ENCODE measurements around the gene PDE2A. TPM values are rescaled to one million over a fixed set of nuclear protein-coding genes. Genes with fewer than 3 reads are reported as not detected.

The PDE2A gene
- 19.6 TPM for total RNA-seq
- long read RNA-seq, full-length matches to known transcripts: 22 of 42 reads
- long read RNA-seq, partial matches to known transcripts: 9 of 42 reads
- long read RNA-seq, other reads (novel, unspliced or antisense): 11 of 42 reads

GRCh38 chr11:72673943-72674828 is at the start of gene PDE2A:
TSS of gene PDE2A (minus strand) at chr11:72674422. CDS start at chr11:72674207, 215 bp downstream.
- H3K27ac ChIP-seq (replicated peaks): no peak within 1 kb of the TSS
- DNase-seq: no peak
- peaks cover 73% of the 10 kb centered on the region for H3K27me3 ChIP-seq (ENCODE audit: low read depth)
- intact Hi-C loops (cut with micrococcal nuclease): no loop called here
- H3K4me1 ChIP-seq: peaks cover 16% of the 10 kb centered on the region
- no peak for TF ChIP-seq CTCF (IDR thresholded peaks at IDR 0.05; ENCODE audit: borderline replicate concordance)
- H3K9me3 ChIP-seq (replicated peaks): no peaks in the 10 kb centered on the region
- no peak within 1 kb of the TSS for H3K4me3 ChIP-seq
- H3K36me3 ChIP-seq: no peaks in the 10 kb centered on the region

- no peak overlapping the region for H3K4me3 ChIP-seq
- TF ChIP-seq CTCF (IDR thresholded peaks at IDR 0.05; ENCODE audit: borderline replicate concordance): no peak
- intact Hi-C loops (cut with micrococcal nuclease): loop anchor here (10.0 kb wide), 1 partner anchor 461 kb away; no protein-coding TSS in a partner anchor
- peak overlapping the region; percentile 93 for H3K27ac ChIP-seq (replicated peaks)
- peaks cover 61% of the 10 kb centered on the region for H3K4me1 ChIP-seq
- no peaks in the 10 kb centered on the region for H3K27me3 ChIP-seq (ENCODE audit: low read depth)
- no peak for DNase-seq
- H3K9me3 ChIP-seq (replicated peaks): no peaks in the 10 kb centered on the region
- no peaks in the 10 kb centered on the region for H3K36me3 ChIP-seq
Measured at GRCh38 chr11:72723508-72723907, 49.3 kb upstream of the PDE2A start.

GRCh38 chr11:72722050-72722748 is 48.0 kb upstream of the PDE2A start:
- no peak for TF ChIP-seq CTCF (IDR thresholded peaks at IDR 0.05; ENCODE audit: borderline replicate concordance)
- intact Hi-C loops (cut with micrococcal nuclease): loop anchor here (10.0 kb wide), 1 partner anchor 463 kb away; no protein-coding TSS in a partner anchor
- peaks cover 71% of the 10 kb centered on the region for H3K4me1 ChIP-seq

GRCh38 chr11:72721689-72722049 is 47.4 kb upstream of the PDE2A start:
- Histone ChIP-seq H3K27me3 (ENCODE audit: low read depth) (no peaks in the 10 kb centered on the region), H3K27ac (replicated peaks) (peak overlapping the region; percentile 93), H3K4me3 (peak overlapping the region; percentile 73), H3K36me3 (no peaks in the 10 kb centered on the region), H3K9me3 (replicated peaks) (no peaks in the 10 kb centered on the region), H3K4me1 (peaks cover 76% of the 10 kb centered on the region)
- TF ChIP-seq CTCF (IDR thresholded peaks at IDR 0.05; ENCODE audit: borderline replicate concordance): no peak
- intact Hi-C loops (cut with micrococcal nuclease): loop anchor here (10.0 kb wide), 1 partner anchor 463 kb away; no protein-coding TSS in a partner anchor
- peak; percentile 42 for DNase-seq

More at GRCh38 chr11:72722050-72722748, 48.0 kb upstream of the PDE2A start:
- H3K36me3 ChIP-seq: no peaks in the 10 kb centered on the region
- H3K27ac ChIP-seq (replicated peaks): peak overlapping the region; percentile 93
- peak; percentile 88 for DNase-seq
- no peaks in the 10 kb centered on the region for H3K27me3 ChIP-seq (ENCODE audit: low read depth)
- peak overlapping the region; percentile 73 for H3K4me3 ChIP-seq
- no peaks in the 10 kb centered on the region for H3K9me3 ChIP-seq (replicated peaks)

DNA sequence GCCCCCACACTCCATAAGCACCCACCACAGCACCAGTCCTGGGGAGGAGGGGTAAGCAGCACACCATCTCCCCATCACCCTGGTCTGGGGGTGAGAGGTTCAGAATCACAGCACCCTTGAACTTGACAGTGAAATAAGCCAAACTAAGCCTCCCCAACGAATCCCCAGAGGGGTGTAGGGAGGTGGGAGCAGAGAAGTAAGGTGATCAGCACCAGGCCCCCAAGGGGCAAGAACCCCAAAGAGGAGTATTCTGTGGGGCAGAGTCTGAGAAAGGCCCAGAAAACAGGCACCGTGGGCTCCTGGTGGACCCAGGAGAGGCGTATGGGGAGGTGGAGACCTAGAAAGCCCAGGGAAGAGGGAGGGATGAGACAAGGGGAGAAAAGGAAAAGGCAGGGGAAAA is 47.1 kb upstream of the PDE2A start:
- Histone ChIP-seq H3K4me1 (peaks cover 80% of the 10 kb centered on the region), H3K36me3 (no peaks in the 10 kb centered on the region), H3K9me3 (replicated peaks) (no peaks in the 10 kb centered on the region), H3K27me3 (ENCODE audit: low read depth) (no peaks in the 10 kb centered on the region), H3K27ac (replicated peaks) (peak overlapping the region; percentile 93), H3K4me3 (peak overlapping the region; percentile 73)
- no peak for TF ChIP-seq CTCF (IDR thresholded peaks at IDR 0.05; ENCODE audit: borderline replicate concordance)
- intact Hi-C loops (cut with micrococcal nuclease): loop anchor here (10.0 kb wide), 1 partner anchor 464 kb away; no protein-coding TSS in a partner anchor
- DNase-seq: no peak
